ENCODE data around the gene SLC15A4.
A peak's percentile ranks its signal among the peaks of the same experiment; 100 is the strongest.

Gene SLC15A4

GRCh38 chr12:128823916-128824839, at the start of gene SLC15A4:
SLC15A4 (minus strand) TSS chr12:128823958; CDS start chr12:128823943, 15 bp downstream.
- TF ChIP-seq CTCF (IDR thresholded peaks at IDR 0.05; ENCODE audit: extremely low read depth, insufficient read depth, missing control alignments), result peak; percentile 30
- peak; percentile 96 for DNase-seq (ENCODE audit: low spot score)
- in situ Hi-C loops (cut with MboI; ENCODE audit: low pct_unique_long_range_greater_than_20kb, low sequenced_read_pairs, unreplicated experiment), result no loop called here

GRCh38 chr12:128872303-128872702, 48.5 kb upstream of the SLC15A4 start:
- in situ Hi-C loops (cut with MboI; ENCODE audit: low pct_unique_long_range_greater_than_20kb, low sequenced_read_pairs, unreplicated experiment), result no loop called here
- DNase-seq (ENCODE audit: low spot score), result no peak
- no peak for TF ChIP-seq CTCF (IDR thresholded peaks at IDR 0.05; ENCODE audit: extremely low read depth, insufficient read depth, missing control alignments)

GRCh38 chr12:128871516-128871892, 47.7 kb upstream of the SLC15A4 start:
- DNase-seq (ENCODE audit: low spot score), result peak; percentile 47
- in situ Hi-C loops (cut with MboI; ENCODE audit: low pct_unique_long_range_greater_than_20kb, low sequenced_read_pairs, unreplicated experiment), result no loop called here
- TF ChIP-seq CTCF (IDR thresholded peaks at IDR 0.05; ENCODE audit: extremely low read depth, insufficient read depth, missing control alignments), result no peak

- no peak for DNase-seq (ENCODE audit: low spot score)
- TF ChIP-seq CTCF (IDR thresholded peaks at IDR 0.05; ENCODE audit: extremely low read depth, insufficient read depth, missing control alignments), result no peak
- in situ Hi-C loops (cut with MboI; ENCODE audit: low pct_unique_long_range_greater_than_20kb, low sequenced_read_pairs, unreplicated experiment), result no loop called here
These were observed 43.7 kb upstream of the SLC15A4 start for GRCh38 chr12:128867466-128867865.

- DNase-seq (ENCODE audit: low spot score), result no peak
- no peak for TF ChIP-seq CTCF (IDR thresholded peaks at IDR 0.05; ENCODE audit: extremely low read depth, insufficient read depth, missing control alignments)
- in situ Hi-C loops (cut with MboI; ENCODE audit: low pct_unique_long_range_greater_than_20kb, low sequenced_read_pairs, unreplicated experiment), result no loop called here
These were observed 40.9 kb upstream of the SLC15A4 start for GRCh38 chr12:128864516-128865186.

GRCh38 chr12:128863957-128864356, 40.2 kb upstream of the SLC15A4 start:
- no peak for TF ChIP-seq CTCF (IDR thresholded peaks at IDR 0.05; ENCODE audit: extremely low read depth, insufficient read depth, missing control alignments)
- in situ Hi-C loops (cut with MboI; ENCODE audit: low pct_unique_long_range_greater_than_20kb, low sequenced_read_pairs, unreplicated experiment), result no loop called here
- no peak for DNase-seq (ENCODE audit: low spot score)

Measured in GM13977 (cell line).